ENCODE results near the gene KCNQ4. TPM values are rescaled to one million over a fixed set of nuclear protein-coding genes. Genes with fewer than 3 reads are reported as not detected.

The KCNQ4 gene
- total RNA-seq, 1 experiment from 2014 or later, result 1.4 TPM

DNA sequence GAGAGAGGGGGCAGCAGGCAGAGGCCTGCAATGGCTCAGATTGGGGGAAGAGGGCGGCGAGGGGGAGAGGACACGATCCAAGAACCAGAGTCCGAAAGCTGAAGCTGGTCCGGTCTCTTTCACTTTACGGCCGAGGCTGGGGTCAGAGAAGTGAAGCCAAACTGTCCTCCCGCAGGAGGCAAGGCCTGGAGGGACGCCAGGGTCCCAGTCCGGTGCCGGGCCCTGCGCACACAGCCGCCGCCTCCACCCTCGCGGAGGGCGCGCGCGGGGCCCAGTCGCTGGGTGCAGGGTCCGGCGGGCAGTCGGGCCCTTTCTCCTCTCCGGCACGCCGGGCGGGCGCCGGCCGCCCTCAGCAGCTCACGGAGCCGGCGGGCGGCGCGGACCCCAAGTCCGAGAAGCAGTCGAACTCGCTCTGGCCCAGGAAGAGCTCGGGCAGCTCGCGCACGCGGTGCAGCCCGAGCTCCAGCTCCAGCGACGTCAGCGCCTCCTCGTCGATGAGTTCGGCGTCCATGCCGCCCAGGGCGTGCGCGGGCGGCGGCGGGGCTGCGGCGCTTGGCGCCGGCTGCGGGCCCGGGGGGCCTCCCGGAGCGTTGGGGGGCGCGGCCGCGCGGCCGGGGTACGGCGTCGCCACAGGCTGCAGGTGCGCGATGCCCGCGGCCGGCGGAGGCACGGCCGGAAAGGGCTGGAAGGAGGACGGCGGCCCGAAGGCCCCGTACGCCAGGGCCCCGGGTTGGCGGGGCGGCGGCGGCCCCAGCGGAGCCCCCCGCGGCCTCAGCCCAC lies 77.8 kb downstream of the KCNQ4 start:
- peaks cover 32% of the 10 kb centered on the region for H3K27me3 Mint-ChIP-seq (ENCODE audit: low read depth)
- H3K56ac ChIP-seq (ENCODE audit: insufficient read length, low read depth, low read length), result no peak overlapping the region
- no peak overlapping the region for H4K5ac ChIP-seq (ENCODE audit: insufficient read length, low read depth, low read length)
- no peaks in the 10 kb centered on the region for H3K4me1 ChIP-seq (ENCODE audit: insufficient read depth, low read length)
- H3K4me3 Mint-ChIP-seq, result peak overlapping the region; percentile 69 to 88
- no peak overlapping the region for H3K23ac ChIP-seq (ENCODE audit: insufficient read length, low read depth, low read length)
- peak overlapping the region; percentile 62 for H3K4me2 ChIP-seq (ENCODE audit: insufficient read depth, insufficient read length, low read length)
- no peak overlapping the region for H2AK5ac ChIP-seq (ENCODE audit: insufficient read length, low read length)
- TF ChIP-seq, protein P1, sequence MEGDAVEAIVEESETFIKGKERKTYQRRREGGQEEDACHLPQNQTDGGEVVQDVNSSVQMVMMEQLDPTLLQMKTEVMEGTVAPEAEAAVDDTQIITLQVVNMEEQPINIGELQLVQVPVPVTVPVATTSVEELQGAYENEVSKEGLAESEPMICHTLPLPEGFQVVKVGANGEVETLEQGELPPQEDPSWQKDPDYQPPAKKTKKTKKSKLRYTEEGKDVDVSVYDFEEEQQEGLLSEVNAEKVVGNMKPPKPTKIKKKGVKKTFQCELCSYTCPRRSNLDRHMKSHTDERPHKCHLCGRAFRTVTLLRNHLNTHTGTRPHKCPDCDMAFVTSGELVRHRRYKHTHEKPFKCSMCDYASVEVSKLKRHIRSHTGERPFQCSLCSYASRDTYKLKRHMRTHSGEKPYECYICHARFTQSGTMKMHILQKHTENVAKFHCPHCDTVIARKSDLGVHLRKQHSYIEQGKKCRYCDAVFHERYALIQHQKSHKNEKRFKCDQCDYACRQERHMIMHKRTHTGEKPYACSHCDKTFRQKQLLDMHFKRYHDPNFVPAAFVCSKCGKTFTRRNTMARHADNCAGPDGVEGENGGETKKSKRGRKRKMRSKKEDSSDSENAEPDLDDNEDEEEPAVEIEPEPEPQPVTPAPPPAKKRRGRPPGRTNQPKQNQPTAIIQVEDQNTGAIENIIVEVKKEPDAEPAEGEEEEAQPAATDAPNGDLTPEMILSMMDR (conservative IDR thresholded peaks at IDR 0.05), result no peak
- no peak overlapping the region for H3K27ac Mint-ChIP-seq
- no peak for DNase-seq
- H3K9me3 Mint-ChIP-seq, result no peaks in the 10 kb centered on the region
- H3T11ph ChIP-seq (ENCODE audit: low read length), result no peak overlapping the region
- no peak overlapping the region for H2AFZ ChIP-seq (ENCODE audit: low read length)
- H2BK120ac ChIP-seq (ENCODE audit: low read depth, low read length, poor library complexity, severe bottlenecking), result no peak overlapping the region
- peaks cover 18 to 35% of the 10 kb centered on the region in 2 experiments for H3K4me1 Mint-ChIP-seq
- H3K14ac ChIP-seq (ENCODE audit: insufficient read depth, low read length), result peak overlapping the region; percentile 81
- no peaks in the 10 kb centered on the region for H4K20me1 ChIP-seq (ENCODE audit: control insufficient read depth, insufficient read depth, insufficient read length)
- H3K18ac ChIP-seq (ENCODE audit: insufficient read length, low read depth, low read length), result no peak overlapping the region
- no peaks in the 10 kb centered on the region; the same call in 1 of the 2 replicates for H3K27me3 ChIP-seq (ENCODE audit: insufficient read depth, low read length)
- H3K4ac ChIP-seq (ENCODE audit: low read depth, low read length), result no peak overlapping the region
- no peak overlapping the region for H3K27ac ChIP-seq (ENCODE audit: insufficient read length, low read depth, low read length)
- no CpG with 5 or more reads among the region's 98 CpGs for WGBS (ENCODE audit: extremely low coverage, insufficient read length, low lambda C conversion rate)
- H3K9me3 ChIP-seq (ENCODE audit: control insufficient read depth, low read depth, low read length), result no peaks in the 10 kb centered on the region
- no peak overlapping the region for H2BK15ac ChIP-seq (ENCODE audit: low read depth, low read length)
- no peak overlapping the region for H2BK12ac ChIP-seq (ENCODE audit: insufficient read length, low read depth, low read length)
- H4K91ac ChIP-seq (ENCODE audit: insufficient read length, low read depth, low read length), result no peak overlapping the region
- H3K9ac ChIP-seq (ENCODE audit: extremely low read depth, insufficient read length, low read length), result no peak overlapping the region
- no peaks in the 10 kb centered on the region for H3K79me1 ChIP-seq (ENCODE audit: insufficient read depth, low read depth, low read length, poor library complexity, severe bottlenecking)
- peaks cover 4% of the 10 kb centered on the region for H3K23me2 ChIP-seq (ENCODE audit: insufficient read length, low read depth, low read length, poor library complexity, severe bottlenecking)
- no peak overlapping the region for H2BK20ac ChIP-seq (ENCODE audit: low read depth, low read length, poor library complexity, severe bottlenecking)
- peaks cover 0 to 2% (median 0%) of the 10 kb centered on the region in 3 experiments; a peak in 2 of 7 replicates for H3K36me3 Mint-ChIP-seq (ENCODE audit: insufficient read depth in 1 of 3, low read depth in 3 of 3)
- no peak overlapping the region for H2BK5ac ChIP-seq (ENCODE audit: insufficient read length, low read length)
- no peaks in the 10 kb centered on the region for H3K79me2 ChIP-seq (ENCODE audit: insufficient read depth, low read length)
- H4K8ac ChIP-seq (replicated peaks; ENCODE audit: insufficient read length, low read depth, low read length), result no peak overlapping the region
